MM.1S (cell line): ENCODE results near the gene RTL5.

Experiments used
- CTCF ChIP-seq: fragments of 300-600 bp; sonication (generic); IDR thresholded peaks from 2 replicates; pipeline ENCODE4 v1.5.1; 2016; ENCODE audit warnings: antibody characterized with exemption, low read length, mixed read lengths
- EZH2 ChIP-seq: fragments of 300-600 bp; sonication (generic); optimal IDR thresholded peaks from 2 replicates; pipeline ENCODE3; 2017; ENCODE audit warnings: low read depth, mild to moderate bottlenecking, antibody characterized with exemption, low read length, mixed read lengths
- EZH2phosphoT487 ChIP-seq: fragments of 300-600 bp; sonication (generic); IDR thresholded peaks from 2 replicates; pipeline ENCODE4 v1.6.1; 2018; ENCODE audit warnings: antibody characterized with exemption, low read length

GRCh38 chrX:72095370-72095769, 36.3 kb downstream of the RTL5 start:
- TF ChIP-seq CTCF (no peak), EZH2 (no peak), EZH2phosphoT487 (no peak)
